Measurements from ENCODE around the gene MTF1.
"Not testable (repeated sequence)": the region's sequence is repeated elsewhere in the genome, so short reads cannot be mapped to it uniquely, and the experiment has no call there.

The MTF1 gene

GRCh38 chr1:37859507-37860345 is at the start of gene MTF1:
TSS of gene MTF1 (minus strand) at chr1:37859592. CDS start at chr1:37857658, 1,934 bp downstream.
- DNase-seq (ENCODE audit: low read depth): peak; percentile 94

- not testable (repeated sequence) for DNase-seq (ENCODE audit: low read depth)
Measured at GRCh38 chr1:37908531-37908930, 49.1 kb upstream of the MTF1 start.

- not testable (repeated sequence) for DNase-seq (ENCODE audit: low read depth)
Measured at GRCh38 chr1:37907416-37908125, 48.2 kb upstream of the MTF1 start.

- not testable (repeated sequence) for DNase-seq (ENCODE audit: low read depth)
Measured at GRCh38 chr1:37906591-37906990, 47.2 kb upstream of the MTF1 start.

GRCh38 chr1:37905727-37906126 is 46.3 kb upstream of the MTF1 start:
- DNase-seq (ENCODE audit: low read depth): no peak

- not testable (repeated sequence) for DNase-seq (ENCODE audit: low read depth)
Measured at GRCh38 chr1:37903921-37904320, 44.5 kb upstream of the MTF1 start.

GRCh38 chr1:37902983-37903382 is 43.6 kb upstream of the MTF1 start:
- DNase-seq (ENCODE audit: low read depth): no peak

GRCh38 chr1:37901893-37902225 is 42.5 kb upstream of the MTF1 start:
- no peak for DNase-seq (ENCODE audit: low read depth)

- no peak for DNase-seq (ENCODE audit: low read depth)
Measured at GRCh38 chr1:37901191-37901892, 42.0 kb upstream of the MTF1 start.

- not testable (repeated sequence) for DNase-seq (ENCODE audit: low read depth)
Measured at GRCh38 chr1:37897563-37897962, 38.2 kb upstream of the MTF1 start.

- DNase-seq (ENCODE audit: low read depth): no peak
Measured at GRCh38 chr1:37893673-37894072, 34.3 kb upstream of the MTF1 start.

GRCh38 chr1:37892151-37893047 is 33.0 kb upstream of the MTF1 start:
- no peak for DNase-seq (ENCODE audit: low read depth)

GRCh38 chr1:37890378-37891014 is 31.1 kb upstream of the MTF1 start:
- no peak for DNase-seq (ENCODE audit: low read depth)

GRCh38 chr1:37888022-37888700 is 28.8 kb upstream of the MTF1 start:
- no peak for DNase-seq (ENCODE audit: low read depth)

- no peak for DNase-seq (ENCODE audit: low read depth)
Measured at GRCh38 chr1:37884145-37884544, 24.8 kb upstream of the MTF1 start.

GRCh38 chr1:37883671-37884070 is 24.3 kb upstream of the MTF1 start:
- DNase-seq (ENCODE audit: low read depth): no peak

GRCh38 chr1:37879865-37880264 is 20.5 kb upstream of the MTF1 start:
- DNase-seq (ENCODE audit: low read depth): no peak

GRCh38 chr1:37878071-37878470 is 18.7 kb upstream of the MTF1 start:
- no peak for DNase-seq (ENCODE audit: low read depth)

GRCh38 chr1:37875833-37876232 is 16.4 kb upstream of the MTF1 start:
- no peak for DNase-seq (ENCODE audit: low read depth)

GRCh38 chr1:37872692-37873091 is 13.3 kb upstream of the MTF1 start:
- no peak for DNase-seq (ENCODE audit: low read depth)

GRCh38 chr1:37868466-37868865 is 9.1 kb upstream of the MTF1 start:
- DNase-seq (ENCODE audit: low read depth): no peak
